AG04450 (cell line): ENCODE measurements around the gene DYNLT4. TPM values are rescaled to one million over a fixed set of nuclear protein-coding genes. Genes with fewer than 3 reads are reported as not detected.

ENCODE experiments used
- CTCF ChIA-PET: fragments of 300-600, 350-600 bp; formaldehyde crosslinking; extraction: SDS; loops from one replicate; lab custom pipeline; 2022; ENCODE audit warnings: antibody characterized with exemption, inconsistent platforms; lab: Charles Lee
- POLR2A ChIA-PET: fragments of 350-600 bp; formaldehyde crosslinking; extraction: SDS; loops from one replicate; lab custom pipeline; 2021; ENCODE audit warnings: antibody characterized with exemption, inconsistent platforms; lab: Yijun Ruan, JAX
- DNase-seq: peaks from one replicate; pipeline ENCODE4 v3.0.0-alpha.2; 2011; ENCODE audit warnings: low read depth, low spot score
- H3K27ac ChIP-seq: one replicate; pipeline ENCODE4 v1.5.1; 2012; ENCODE audit warnings: low read depth, low read length, control low read depth
- H3K27me3 ChIP-seq: one replicate; pipeline ENCODE4 v1.6.0; 2012; ENCODE audit warnings: low read length; ENCODE audit not compliant: control insufficient read depth, insufficient read depth
- H3K4me3 ChIP-seq: 2 replicates; pipeline ENCODE4 v1.5.1; 2011; ENCODE audit warnings: mild to moderate bottlenecking, low read depth, low read length, control low read depth
- H3K9me3 ChIP-seq: 2 replicates; pipeline ENCODE4 v1.5.1; 2012; ENCODE audit warnings: low read length; ENCODE audit not compliant: control insufficient read depth, insufficient read depth
- CTCF ChIP-seq: IDR thresholded peaks from 2 replicates; pipeline ENCODE4 v1.5.1; 2011; ENCODE audit warnings: low read depth, low read length, control low read depth, inconsistent platforms
- polyA plus RNA-seq: library from polyadenylated mRNA; depleted of rRNA; stranded (reverse); fragments of >200 nt; gene quantifications from 2 replicates; pipeline ENCODE4 v1.2.3, GENCODE V29; 2011

The DYNLT4 gene
- polyA plus RNA-seq, 1 experiment, result not detected

DNA sequence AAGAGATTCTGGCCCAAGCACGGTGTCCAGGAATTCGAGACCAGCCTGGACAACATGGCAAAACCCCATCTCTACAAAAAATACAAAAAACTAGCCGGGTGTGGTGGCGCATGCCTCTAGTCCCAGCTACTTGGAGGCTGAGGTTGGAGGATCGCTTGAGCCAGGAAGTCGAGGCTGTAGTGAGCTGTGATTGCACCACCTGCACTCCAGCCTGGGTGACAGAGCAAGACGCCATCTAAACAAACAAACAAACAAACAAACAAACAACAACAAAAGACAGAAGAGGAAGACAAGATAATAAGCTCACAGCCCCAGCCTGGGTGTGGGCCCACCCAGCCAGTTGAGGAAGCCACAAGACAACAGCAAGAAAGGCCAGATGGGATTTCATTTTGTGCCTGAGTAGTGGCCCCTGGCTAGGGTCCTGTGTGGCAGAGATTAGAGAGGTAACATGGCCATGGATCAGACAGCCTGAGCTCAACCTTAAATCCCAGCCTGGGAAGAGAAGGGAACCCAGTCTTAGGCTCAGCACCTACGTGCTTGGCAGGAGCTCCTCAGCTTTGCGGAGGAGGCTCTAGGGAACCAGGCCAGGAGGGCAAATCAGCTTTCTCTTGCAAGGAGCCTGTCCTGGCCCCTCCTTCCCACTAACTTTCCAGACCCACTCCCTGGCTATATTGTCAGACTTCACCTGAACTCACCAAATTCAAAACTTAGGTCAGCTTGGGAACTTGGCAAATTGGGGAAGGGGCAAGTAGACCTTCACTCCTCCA, 14.2 kb downstream of the DYNLT4 start:
- POLR2A ChIA-PET, result interaction anchor here (1.1 to 2.5 kb wide), 3 partner anchors 17 to 28 kb away, joined by 3 to 10 read pairs (median 5); partner anchors contain the start of gene RPS8
- no peaks in the 10 kb centered on the region for H3K9me3 ChIP-seq

GRCh38 chr1:44790968-44791801, 16.0 kb downstream of the DYNLT4 start:
- ChIA-PET CTCF (interaction anchor here (0.7 to 1.5 kb wide), 4 partner anchors 9 to 61 kb away, joined by 3 to 4 read pairs (median 4); partner anchors contain the start of genes PLK3 and RNU5D-1), POLR2A (interaction anchor here (0.6 to 2.5 kb wide), 5 partner anchors 9 to 792 kb away, joined by 3 to 10 read pairs (median 3); partner anchors contain the start of gene RPS8)
- Histone ChIP-seq H3K27me3 (no peaks in the 10 kb centered on the region), H3K4me3 (no peak overlapping the region), H3K27ac (no peak overlapping the region), H3K9me3 (no peaks in the 10 kb centered on the region; the same call in 1 of the 2 replicates)
- no peak for DNase-seq
- TF ChIP-seq CTCF, result no peak

More for the DNA sequence above, 14.2 kb downstream of the DYNLT4 start:
- Histone ChIP-seq H3K4me3 (no peak overlapping the region), H3K27ac (no peak overlapping the region), H3K27me3 (no peaks in the 10 kb centered on the region)
- CTCF ChIA-PET, result interaction anchor here (0.7 to 1.6 kb wide), 4 partner anchors 14 to 510 kb away, joined by 3 to 12 read pairs (median 4); partner anchors contain the start of genes BTBD19, DYNLT4 and UROD
- no peak for DNase-seq
- no peak for TF ChIP-seq CTCF

DNA sequence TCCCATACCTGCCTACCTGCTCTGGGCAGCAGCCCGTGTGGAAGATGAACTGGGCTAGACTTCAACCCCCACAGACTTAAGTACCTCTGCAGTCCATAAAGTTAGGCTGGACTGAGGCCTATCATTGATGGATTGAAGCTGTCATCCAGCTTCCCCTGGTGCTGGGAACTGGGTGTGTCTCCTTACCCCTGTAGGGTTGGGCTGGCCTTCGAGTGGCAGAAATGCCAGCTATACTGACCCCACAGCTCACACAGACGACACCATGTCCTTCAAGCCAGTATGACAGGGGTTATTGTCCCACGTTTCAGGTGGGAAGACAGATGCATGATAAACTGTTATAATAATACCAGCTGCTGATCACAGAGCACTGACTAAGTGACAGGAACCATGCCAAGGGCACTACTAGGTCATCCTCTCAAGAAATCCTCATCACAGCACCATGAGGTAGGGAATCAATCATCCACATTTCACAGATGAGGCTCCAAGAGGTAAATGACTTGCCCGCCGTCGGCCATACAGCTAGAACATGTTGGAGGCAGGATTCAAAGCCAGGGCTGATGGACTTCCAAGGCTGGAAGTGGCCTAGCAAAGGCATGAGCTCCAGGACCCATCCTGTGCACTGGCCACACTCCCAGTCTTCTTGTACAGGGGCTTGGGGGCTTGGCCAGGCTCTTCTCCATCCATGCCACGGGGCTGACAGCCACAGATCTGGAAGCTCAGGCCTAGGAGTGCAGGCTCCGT, 18.9 kb downstream of the DYNLT4 start, which contains the start of gene BEST4:
BEST4 (minus strand) TSS at position 51 of the 741 bp plus-strand sequence. CDS start 465 bp downstream, outside the sequence.
- TF ChIP-seq CTCF, result no peak
- CTCF ChIA-PET, result interaction anchor here (1.6 to 1.7 kb wide), 3 partner anchors 12 to 226 kb away, joined by 3 to 10 read pairs (median 5); partner anchors contain the start of gene PLK3
- Histone ChIP-seq H3K27ac (no peak within 1 kb of the TSS), H3K27me3 (peaks cover 2% of the 10 kb centered on the region), H3K4me3 (no peak within 1 kb of the TSS), H3K9me3 (no peaks in the 10 kb centered on the region; the same call in 1 of the 2 replicates)
- no peak for DNase-seq
- POLR2A ChIA-PET, result interaction anchor here (1.1 to 2.9 kb wide), 2 partner anchors 13 to 31 kb away, joined by 4 to 16 read pairs; partner anchors contain the start of gene RPS8

DNA sequence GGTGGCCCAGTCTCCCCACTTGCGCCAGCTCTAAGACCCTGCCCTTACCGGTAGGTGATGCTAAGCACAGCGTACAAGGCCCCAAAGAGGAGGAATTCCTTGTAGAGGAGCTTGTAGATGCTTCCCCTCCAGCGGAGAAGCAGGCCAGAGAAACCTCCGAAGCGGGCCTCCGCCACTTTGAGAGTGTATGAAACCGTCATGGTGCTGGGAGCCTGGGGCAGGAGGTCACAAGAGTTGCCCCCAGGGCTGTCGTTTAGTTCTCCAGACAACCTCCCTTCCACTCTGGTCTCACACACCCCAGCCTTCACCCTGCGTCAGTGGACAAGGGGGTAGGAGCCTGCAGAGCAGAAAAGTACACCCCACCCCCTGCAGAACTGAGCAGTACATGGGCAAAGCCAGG, 19.6 kb downstream of the DYNLT4 start:
- no peaks in the 10 kb centered on the region; the same call in 1 of the 2 replicates for H3K9me3 ChIP-seq
- no peak for DNase-seq
- no peak for TF ChIP-seq CTCF
- ChIA-PET CTCF (interaction anchor here (1.0 to 1.7 kb wide), 6 partner anchors 12 to 227 kb away, joined by 3 to 5 read pairs (median 3); partner anchors contain the start of gene PLK3), POLR2A (interaction anchor here (1.2 to 2.9 kb wide), 2 partner anchors 12 to 57 kb away, joined by 11 to 16 read pairs; partner anchors contain the start of gene RPS8)
- no peak overlapping the region for H3K4me3 ChIP-seq
- H3K27ac ChIP-seq, result no peak overlapping the region
- H3K27me3 ChIP-seq, result peaks cover 2% of the 10 kb centered on the region
